GM12875 (cell line): ENCODE measurements around the gene CCNY.

ENCODE experiments used
- H3K4me3 ChIP-seq: one replicate; pipeline ENCODE4 v1.5.1; 2011; ENCODE audit warnings: low read depth, low read length, control low read depth
- TF ChIP-seq, protein P1 (sequence below): IDR thresholded peaks from 2 replicates; pipeline ENCODE4 v1.5.1; 2011; ENCODE audit warnings: low read depth, mild to moderate bottlenecking, control low read depth, inconsistent platforms, low read length, moderate library complexity, borderline replicate concordance; ENCODE audit not compliant: insufficient read depth

Gene CCNY

DNA sequence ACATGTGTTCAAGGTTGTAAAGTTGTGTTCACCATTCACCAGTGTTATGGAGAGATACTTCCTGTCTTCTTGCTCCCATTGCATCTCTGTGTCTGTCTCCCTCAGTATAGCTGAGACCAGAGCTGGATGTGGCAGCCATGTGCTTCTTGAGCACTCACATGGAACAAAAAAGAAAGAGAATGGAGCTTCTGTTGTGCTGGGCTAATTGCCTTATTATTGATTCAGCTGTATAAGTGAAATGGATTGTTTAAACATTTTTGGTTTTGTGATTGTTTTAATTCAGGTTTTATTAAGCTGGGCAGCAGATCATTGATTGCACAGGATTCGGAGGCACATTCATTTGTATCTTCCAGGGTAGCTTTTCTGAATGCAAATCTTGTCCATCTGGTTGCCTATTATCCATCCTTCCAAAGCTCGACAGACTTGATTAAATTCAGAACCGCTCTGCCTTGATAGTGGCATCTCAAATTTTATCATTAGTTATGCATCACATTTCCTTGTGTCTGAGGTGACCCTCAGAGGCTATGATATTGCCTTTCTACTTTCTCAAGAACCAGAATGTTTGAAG is 119.9 kb downstream of the CCNY start:
- TF ChIP-seq, protein P1, sequence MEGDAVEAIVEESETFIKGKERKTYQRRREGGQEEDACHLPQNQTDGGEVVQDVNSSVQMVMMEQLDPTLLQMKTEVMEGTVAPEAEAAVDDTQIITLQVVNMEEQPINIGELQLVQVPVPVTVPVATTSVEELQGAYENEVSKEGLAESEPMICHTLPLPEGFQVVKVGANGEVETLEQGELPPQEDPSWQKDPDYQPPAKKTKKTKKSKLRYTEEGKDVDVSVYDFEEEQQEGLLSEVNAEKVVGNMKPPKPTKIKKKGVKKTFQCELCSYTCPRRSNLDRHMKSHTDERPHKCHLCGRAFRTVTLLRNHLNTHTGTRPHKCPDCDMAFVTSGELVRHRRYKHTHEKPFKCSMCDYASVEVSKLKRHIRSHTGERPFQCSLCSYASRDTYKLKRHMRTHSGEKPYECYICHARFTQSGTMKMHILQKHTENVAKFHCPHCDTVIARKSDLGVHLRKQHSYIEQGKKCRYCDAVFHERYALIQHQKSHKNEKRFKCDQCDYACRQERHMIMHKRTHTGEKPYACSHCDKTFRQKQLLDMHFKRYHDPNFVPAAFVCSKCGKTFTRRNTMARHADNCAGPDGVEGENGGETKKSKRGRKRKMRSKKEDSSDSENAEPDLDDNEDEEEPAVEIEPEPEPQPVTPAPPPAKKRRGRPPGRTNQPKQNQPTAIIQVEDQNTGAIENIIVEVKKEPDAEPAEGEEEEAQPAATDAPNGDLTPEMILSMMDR: no peak

DNA sequence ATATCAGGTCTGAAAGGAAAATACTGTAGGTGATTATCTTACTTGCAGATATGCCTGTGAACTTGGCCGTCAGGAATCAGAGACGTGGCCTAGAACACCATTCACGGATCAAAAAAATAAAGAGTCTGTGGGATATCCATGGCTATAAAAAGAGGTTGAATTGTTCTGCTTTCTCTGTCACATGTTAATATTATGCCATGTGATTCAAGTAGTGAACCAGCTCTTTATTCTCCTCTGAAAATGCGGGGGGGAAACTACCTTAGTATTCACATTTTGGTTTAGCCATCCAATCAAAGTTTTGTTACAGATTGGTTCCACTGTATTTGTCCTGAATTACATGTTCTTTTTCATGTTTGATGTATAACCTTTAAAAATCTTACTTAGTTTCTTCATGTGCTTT is 120.5 kb downstream of the CCNY start:
- TF ChIP-seq, protein P1: no peak
- H3K4me3 ChIP-seq: no peak overlapping the region

More for the DNA sequence above, 119.9 kb downstream of the CCNY start:
- no peak overlapping the region for H3K4me3 ChIP-seq

DNA sequence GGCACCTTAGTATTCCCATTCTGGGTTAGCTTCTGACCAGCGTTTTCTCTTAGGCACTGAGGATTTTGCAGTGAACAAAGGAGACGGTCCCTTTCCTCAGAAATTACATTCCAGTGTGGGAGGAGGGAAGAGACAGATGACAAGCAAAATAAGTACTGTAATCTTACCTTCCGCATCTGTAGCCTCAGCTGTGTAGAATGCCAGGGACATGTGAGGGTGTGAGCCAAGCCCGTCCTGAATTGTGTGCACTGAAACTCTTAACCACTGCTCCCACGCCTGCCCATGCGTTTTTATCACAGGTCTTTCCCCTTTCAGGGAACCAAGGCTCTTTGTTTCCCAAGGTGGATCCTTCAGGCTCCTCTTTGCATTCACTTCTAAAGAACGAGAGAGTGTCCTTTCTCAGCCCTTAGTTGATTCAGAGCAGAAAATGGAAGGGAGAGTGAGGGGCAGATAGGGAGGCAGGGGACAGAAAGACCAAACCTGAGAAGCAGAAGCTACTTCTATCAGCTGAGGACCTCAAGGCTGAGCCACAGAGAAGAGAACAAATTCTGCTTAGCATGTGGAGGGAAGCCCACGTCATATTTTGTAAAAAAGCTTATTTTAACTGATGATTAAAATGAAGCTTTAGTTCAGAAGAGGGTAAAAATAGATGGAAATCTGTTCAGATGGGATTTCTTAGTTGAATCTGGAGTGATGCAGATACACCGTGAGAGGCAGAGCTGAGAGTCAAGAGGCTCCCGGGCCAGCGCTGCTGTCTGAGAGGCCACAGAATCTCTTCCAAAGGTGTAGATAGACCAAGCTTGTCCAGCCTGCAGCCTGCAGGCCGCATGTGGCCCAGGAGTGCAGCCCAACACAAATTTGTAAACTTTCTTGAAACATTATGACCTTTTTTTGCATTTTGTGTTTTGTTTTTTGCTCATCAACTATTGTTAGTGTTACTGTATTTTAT is 122.5 kb downstream of the CCNY start:
- TF ChIP-seq, protein P1: no peak
- H3K4me3 ChIP-seq: no peak overlapping the region

DNA sequence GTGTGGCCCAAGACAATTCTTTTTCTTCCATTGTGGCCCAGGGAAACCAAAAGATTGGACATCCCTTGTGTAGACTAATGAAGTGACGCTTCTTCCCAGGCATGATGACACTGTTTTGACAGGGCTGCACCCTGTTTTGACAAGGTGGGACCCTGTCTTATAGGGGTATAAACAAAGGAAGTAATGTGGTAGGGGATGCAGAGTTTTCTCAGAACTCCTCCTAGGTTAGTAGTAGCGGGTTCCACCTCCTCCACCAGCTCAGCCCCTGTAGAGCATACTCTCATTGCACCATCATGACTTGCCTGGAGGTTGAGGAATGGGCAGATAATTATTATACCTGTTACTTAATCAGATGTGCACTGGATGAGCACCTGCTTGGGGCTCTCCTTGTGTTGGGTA is 123.1 kb downstream of the CCNY start:
- no peak overlapping the region for H3K4me3 ChIP-seq
- TF ChIP-seq, protein P1: no peak

DNA sequence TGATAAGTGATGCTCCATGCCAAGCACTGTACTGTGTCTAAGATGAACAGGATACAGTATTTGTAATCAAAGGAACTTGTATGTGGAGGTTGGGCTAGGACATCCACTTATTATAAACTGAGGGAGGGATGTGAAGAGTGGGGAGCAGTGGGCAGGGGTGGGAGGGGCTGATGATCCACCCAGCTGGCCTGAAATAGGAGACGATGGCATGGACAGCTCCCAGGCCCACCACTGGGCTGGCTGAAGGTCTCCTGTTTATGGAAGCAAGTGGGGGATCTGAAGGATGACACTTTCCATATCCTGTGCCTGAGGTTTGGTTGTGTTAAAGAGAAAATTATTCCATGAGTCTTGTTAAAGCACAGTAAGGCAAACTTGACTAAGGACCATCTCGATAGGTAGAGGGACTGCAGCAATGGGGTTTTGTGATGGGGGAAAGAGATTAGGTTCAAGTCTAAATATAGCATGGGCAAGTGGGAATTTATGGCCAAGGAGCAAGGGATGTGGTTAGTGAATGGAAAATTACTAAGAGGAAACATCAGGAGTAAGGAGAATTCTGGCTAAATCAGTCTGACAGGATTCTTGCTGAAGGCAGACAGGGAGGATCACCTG is 124.6 kb downstream of the CCNY start:
- TF ChIP-seq, protein P1: no peak
- no peak overlapping the region for H3K4me3 ChIP-seq

DNA sequence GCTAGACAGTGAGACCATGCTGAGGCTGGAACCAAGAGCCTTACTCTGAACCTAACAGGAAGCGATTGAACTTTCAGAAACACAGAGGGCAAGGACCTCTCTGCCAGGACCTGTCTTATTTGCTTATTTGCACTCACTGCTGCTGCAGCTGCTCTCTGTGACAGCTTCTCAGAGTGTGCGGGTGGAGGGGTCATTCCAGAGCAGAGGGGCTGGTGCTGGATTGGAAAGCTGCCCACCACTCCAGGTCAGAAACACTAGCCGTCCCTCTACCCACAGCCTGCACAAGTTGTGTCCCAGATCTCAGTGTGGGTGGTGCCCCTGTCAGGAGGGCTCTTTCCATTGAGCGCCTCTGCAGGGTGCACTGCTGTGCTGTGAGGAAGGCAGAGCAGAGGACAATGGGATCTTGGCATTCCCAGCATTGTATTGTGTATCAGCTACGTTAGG is 126.2 kb downstream of the CCNY start:
- TF ChIP-seq, protein P1: no peak
- no peak overlapping the region for H3K4me3 ChIP-seq
